Activated CD8-positive, alpha-beta memory T cell treated with anti-CD3 and anti-CD28 coated beads, Interleukin-2, amount 50 U/mL, for 48 hours (primary cell): ENCODE results near the gene GLIS1.

Source experiments
- DNase-seq: peaks from one replicate; pipeline ENCODE4 v3.0.0-alpha.2; 2020

Gene GLIS1

GRCh38 chr1:53541761-53542550, 197.0 kb downstream of the GLIS1 start:
- DNase-seq, result no peak

- DNase-seq, result no peak
These were observed 197.7 kb downstream of the GLIS1 start for GRCh38 chr1:53541263-53541625.

GRCh38 chr1:53540604-53541262, 198.2 kb downstream of the GLIS1 start:
- no peak for DNase-seq

- DNase-seq, result no peak
These were observed 199.0 kb downstream of the GLIS1 start for GRCh38 chr1:53539711-53540603.

GRCh38 chr1:53539226-53539625, 199.7 kb downstream of the GLIS1 start:
- DNase-seq, result no peak

GRCh38 chr1:53536606-53537005, 202.4 kb downstream of the GLIS1 start:
- no peak for DNase-seq

- no peak for DNase-seq
These were observed 203.1 kb downstream of the GLIS1 start for GRCh38 chr1:53535846-53536245.

GRCh38 chr1:53535226-53535625, 203.7 kb downstream of the GLIS1 start:
- DNase-seq, result no peak

GRCh38 chr1:53532912-53533311, 206.1 kb downstream of the GLIS1 start:
- no peak for DNase-seq

- DNase-seq, result no peak
These were observed 206.6 kb downstream of the GLIS1 start for GRCh38 chr1:53532377-53532776.

- no peak for DNase-seq
These were observed 208.4 kb downstream of the GLIS1 start for GRCh38 chr1:53530550-53530949.

GRCh38 chr1:53529555-53529954, 209.4 kb downstream of the GLIS1 start:
- DNase-seq, result no peak

GRCh38 chr1:53527368-53527767, 211.6 kb downstream of the GLIS1 start:
- DNase-seq, result no peak

GRCh38 chr1:53526451-53527101, 212.4 kb downstream of the GLIS1 start:
- DNase-seq, result no peak

GRCh38 chr1:53525595-53525994, 213.4 kb downstream of the GLIS1 start:
- DNase-seq, result no peak

- no peak for DNase-seq
These were observed 214.3 kb downstream of the GLIS1 start for GRCh38 chr1:53524428-53525375.

GRCh38 chr1:53521924-53522552, 216.9 kb downstream of the GLIS1 start:
- no peak for DNase-seq

GRCh38 chr1:53520481-53520880, 218.5 kb downstream of the GLIS1 start:
- no peak for DNase-seq

GRCh38 chr1:53519421-53519820, 219.5 kb downstream of the GLIS1 start:
- DNase-seq, result no peak

GRCh38 chr1:53518775-53519174, 220.2 kb downstream of the GLIS1 start:
- DNase-seq, result no peak

- no peak for DNase-seq
These were observed 221.1 kb downstream of the GLIS1 start for GRCh38 chr1:53517821-53518352.
